HG02840 (cell line): ENCODE measurements around the gene TMSB15B.
"Not testable (repeated sequence)": the region's sequence is repeated elsewhere in the genome, so short reads cannot be mapped to it uniquely, and the experiment has no call there.

Experiments
- ATAC-seq: cut with Tn5 transposase; IDR thresholded peaks from one replicate; pipeline ENCODE4 v1.9.1; 2021; ENCODE audit warnings: mild to moderate bottlenecking, moderate library complexity, moderate number of reproducible peaks; ENCODE audit not compliant: unreplicated experiment, low FRiP score

TMSB15B gene

DNA sequence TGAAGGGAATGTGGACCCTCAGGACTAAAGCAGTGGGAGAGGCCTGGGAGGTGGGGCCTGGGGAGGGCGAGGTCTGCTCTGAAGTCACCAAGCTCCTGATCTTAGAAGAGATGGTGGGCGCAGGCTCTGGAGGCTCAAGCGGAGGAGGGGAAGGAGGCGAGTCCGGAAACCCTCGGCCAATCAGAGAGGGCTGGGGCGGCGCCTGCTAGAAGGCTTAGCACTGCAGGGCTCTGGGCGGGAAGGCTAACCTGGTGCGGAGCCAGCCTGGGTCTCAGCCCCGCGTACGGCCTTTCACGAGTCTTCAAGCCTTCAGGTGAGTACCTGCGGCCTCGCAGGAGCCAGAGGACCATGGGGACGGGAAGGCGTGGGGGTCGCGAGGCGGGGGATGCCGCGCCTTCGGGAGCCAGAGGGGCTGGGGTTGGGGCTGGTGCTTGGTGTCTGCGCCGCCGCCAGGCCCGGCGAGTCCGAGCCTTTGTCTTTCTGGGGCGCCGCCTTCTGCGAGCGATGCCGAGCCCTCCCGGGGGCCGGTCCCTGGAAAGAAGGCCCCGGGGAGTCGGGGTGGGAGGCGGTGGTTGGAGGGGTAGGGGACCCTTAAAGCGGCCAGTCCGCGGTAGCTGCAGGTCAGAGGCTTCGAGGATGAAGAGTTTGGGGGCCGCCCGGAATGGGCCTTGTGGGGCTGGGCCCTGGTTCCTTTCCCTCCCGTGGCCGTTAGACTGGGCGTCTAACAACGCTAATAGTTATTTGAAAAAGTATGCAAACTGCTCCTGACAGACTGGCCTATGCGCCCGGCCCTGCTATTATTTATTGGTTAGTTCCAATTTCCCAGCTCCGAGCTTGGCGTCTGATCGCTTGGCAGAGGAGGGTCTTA, at the start of gene TMSB15B:
Gene TMSB15B (plus strand): TSS at position 217 of the 868 bp plus-strand sequence.
- ATAC-seq, result peak; percentile 89

DNA sequence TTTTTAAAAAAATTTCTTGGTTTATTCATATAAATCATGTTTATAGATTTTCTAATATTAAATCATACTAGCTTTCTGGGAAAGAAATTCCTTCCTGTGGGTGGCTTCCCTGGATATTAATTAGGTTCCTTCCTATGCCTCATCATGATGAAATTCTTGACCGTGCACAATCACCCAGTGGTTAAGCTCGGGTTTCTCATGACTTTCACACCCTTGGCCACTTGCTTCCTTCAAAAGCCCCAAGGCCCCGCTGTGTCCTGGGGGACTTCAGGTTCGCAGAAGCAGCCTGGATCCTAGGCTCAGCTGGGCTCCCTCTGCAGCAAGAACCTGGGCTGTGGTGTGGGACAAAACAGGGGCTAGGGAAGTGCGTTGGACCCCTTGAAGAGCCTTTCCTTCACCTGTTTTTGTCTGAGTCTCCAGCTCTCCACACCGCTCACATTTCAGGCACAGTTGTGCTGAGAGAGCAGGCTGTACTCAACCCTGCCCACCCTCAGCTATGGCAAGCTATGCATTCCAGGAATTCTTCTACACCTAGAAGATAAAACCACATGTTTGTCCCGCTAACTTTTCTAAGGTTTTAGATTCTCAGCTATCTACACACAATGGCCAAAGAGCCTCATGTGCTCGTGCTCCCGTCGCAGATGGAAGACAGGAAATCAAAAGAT, 48.9 kb upstream of the TMSB15B start:
- ATAC-seq, result no peak

DNA sequence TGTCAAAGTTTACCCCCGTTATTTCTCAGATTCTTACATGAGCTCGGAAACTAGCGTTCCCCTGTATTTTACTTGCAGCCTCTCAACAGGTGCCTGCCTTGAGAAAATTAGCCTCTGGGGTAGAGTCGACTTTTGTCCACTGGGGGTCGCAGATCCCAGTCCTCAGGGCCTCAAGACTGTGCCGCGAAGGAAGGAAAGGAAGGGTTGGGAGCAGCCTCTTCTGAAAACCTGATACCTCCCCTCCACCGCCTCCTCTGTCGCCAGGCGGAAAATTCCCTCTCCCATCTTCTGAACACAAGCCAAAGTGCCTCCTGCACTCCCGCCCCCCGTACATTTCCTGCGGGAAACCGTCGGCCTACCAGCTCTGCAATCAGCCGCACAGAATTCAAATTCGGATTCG, 44.4 kb upstream of the TMSB15B start:
- ATAC-seq, result no peak

DNA sequence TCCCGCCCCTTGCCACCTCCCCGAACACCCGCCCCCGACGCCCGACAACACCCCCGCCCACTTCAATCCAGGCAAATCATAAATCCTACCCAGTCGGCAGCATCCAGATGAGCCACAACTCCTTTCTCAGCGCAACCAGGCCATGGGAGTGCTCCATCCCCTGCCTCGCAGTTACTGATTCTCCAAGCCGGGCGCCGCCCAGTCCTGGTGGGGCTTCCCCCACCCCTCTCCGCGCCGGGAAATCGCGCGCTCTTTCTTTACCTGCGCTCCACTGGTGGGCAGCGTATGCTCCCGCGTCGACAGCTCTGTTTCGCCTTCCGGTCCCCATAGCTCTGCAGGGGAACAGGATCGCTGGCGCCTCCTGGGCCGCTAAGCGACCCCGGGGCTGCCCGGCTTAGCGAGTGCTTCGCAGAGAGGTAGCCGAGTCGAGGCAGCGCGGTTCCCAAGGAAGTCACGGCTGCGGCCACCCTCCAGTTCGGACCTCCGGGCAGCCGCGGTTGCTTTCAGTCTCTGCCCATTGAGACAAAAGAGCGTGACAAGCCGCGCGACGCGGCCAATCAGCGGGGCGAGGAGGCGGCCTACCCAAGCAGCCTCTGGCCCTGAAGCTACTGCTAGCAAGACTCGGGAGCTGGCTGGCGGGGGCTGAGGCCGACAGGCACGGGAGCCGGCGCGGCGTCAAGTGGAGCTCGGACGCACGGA, 43.7 kb upstream of the TMSB15B start:
- ATAC-seq, result peak; percentile 68

DNA sequence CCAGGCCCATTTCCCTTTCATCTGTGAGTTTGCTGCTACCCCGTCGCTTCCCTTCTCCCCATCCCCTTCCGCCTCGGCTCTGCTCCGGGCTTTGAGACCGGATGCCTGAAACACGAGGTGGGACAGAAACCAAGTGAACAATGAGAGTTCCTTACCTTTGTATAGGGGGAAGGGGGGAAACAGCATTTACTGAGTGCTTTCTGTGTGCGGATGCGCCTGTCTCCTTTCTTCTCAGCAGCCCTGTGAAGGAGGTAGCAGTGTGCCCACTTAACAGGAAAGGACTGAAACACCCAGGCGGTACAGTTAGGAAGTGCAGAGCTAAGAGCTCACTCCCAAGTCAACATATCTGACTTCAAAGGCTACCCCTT, 43.2 kb upstream of the TMSB15B start:
- ATAC-seq, result peak; percentile 30

DNA sequence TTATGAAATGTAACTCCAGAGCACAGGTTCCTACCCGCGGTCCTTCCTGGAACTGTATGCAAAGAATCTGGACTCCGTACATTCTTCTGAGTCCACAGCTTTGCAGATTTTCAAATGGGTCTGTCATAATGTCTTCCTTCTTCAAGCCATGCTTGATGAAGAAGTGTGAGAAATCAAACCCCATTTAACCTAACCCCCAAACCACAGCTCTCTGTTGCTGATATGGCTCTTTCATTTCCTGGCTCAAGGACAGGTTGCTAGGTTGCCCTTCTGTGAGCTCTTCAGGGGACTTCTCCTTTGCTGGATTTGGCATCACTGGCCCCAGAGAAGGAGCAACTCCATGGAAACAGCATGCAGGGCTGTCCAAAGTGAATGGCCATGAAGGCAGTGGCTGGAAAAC, 41.9 kb upstream of the TMSB15B start:
- peak; percentile 42 for ATAC-seq

DNA sequence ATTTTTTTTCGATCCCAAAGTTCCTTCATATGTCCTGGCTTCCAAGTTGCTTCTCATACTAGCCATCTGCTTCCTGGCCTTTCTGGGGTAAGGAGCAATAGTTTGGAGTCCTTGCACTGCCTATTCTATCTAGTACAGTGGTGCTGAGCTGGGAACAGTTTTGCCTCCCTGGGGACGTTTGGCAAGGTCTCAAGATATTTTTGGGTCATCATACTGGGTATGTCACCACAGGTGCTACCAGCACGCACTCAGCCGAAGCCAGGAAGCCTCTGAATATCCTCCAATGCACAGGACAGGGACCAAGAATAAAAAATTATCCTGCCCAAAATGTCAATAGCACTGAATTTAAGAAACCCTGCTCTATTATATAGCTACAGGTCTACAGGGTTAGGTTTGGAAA, 35.4 kb upstream of the TMSB15B start:
- no peak for ATAC-seq

DNA sequence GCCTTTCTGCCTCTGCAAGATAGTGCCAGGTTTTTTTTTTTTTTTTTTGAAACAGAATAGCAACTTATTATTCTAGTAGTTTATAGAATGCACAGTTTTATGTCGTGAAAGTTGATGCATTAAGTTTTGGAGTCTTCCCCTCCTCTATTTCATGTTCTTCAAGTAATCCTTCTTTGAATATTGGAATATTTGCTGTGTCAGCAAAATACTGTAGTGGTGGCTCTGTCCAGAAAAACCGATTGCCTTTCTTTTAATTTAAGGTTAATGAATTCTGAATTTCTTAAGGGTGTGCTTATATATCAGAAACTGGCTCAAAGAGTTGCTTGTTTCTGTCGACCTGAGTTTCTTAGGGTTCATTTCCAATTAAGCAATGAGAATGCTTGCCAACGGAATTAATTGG, 34.8 kb upstream of the TMSB15B start:
- ATAC-seq, result no peak

DNA sequence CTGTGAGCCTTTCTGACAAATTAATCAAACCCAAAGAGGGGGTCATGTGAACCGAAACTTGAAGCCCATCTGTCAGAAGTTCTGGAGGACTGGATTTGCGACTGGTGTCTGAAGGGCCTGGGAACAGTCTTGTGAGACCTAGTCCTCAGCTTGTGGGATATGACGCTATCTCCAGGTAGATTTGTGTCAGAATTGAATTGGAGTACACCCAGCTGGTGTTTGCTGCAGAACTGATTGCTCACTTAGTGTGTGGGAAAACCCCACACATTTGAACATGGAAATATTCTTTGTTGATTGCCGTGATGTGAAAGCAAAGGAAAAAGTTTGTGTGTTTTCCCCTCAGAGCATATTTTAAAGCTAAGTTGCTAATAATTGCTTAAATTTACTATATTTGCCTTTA, 30.3 kb upstream of the TMSB15B start:
- no peak for ATAC-seq

DNA sequence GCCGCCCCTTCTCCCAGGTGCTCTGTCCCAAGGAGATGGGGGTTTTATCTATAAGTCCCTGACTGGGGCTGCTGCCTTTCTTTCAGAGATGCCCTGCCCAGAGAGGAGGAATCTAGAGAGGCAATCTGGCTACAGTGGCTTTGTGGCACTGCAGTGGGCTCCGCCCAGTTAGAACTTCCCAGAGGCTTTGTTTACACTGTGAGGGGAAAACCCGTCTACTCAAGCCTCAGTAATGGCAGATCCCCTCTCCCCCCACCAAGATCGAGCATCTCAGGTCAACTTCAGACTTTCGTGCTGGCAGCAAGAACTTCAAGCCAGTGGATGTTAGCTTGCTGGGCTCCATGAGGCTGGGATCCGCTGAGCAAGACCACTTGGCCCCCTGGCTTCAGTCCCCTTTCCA, 22.2 kb upstream of the TMSB15B start:
- not testable (repeated sequence) for ATAC-seq

DNA sequence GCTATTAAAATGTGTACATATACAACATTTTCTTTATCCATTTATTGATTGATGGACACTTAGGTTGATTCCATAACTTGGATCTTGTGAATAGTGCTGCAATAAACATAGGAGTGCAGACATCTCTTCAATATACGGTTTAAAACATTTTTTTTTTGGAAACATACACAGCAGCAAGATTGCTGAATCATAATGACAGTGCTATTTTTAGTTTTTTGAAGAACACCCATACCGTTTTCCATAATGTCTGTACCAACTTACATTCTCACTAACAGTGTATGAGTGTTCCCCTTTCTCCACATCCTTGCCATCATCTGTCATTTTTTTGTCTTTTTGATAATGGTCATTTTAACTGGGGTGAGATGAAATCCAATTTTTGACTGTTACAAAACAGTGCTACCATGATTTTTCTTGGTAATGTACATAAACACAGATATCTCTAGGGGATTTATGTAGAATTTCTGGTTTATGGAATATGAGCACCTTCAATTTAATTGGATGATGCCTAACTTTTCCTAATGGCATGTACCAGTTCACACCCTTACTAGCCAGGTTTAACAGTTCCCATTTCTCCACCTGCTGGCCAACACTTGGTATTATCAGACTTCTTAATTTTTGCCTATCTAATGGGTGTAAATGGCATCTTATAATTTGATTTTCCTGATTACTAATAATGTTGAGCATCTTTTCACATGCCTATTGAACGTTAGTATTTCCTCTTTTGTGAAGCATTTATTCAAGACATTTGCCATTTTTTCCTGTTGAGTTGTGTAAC, 21.0 kb upstream of the TMSB15B start:
- no peak for ATAC-seq

DNA sequence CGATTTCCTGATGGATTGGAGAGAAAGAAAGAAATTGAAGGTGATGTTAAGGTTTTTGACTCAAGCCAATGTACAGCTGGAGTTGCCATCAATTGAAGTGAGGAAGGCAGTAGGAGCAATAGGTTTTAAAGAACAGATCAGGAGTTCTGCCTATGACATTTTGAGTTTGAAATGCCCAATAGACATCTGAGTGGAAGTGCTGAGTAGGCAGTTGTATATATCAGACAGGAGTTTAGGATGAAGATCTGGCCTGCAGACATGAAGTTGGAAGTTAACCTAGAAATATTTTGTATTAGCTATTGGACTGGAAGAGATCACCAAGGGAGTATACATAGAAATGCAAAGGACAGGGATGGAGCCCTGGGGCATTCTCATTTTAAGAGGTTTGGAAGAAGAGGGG, 12.9 kb upstream of the TMSB15B start:
- ATAC-seq, result no peak

DNA sequence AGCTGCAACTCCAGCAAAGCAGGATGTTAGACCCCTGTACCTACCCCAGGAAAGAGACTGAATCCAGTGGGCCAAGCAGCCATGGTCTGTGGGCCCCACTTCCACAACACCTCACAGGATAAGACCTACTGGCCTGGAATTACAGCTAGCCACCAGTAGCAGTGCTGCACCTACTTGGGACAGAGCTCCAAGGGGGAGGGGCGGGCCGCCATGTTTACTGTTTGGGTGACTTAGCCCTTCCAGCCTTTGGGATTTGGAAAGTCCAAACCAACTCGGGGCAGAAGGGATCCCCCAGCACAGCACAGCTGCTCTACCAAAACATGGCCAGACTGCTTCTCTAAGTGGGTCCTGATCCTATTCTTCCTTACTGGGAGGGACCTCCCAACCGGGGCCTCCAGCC, 9.1 kb upstream of the TMSB15B start:
- ATAC-seq, result no peak

DNA sequence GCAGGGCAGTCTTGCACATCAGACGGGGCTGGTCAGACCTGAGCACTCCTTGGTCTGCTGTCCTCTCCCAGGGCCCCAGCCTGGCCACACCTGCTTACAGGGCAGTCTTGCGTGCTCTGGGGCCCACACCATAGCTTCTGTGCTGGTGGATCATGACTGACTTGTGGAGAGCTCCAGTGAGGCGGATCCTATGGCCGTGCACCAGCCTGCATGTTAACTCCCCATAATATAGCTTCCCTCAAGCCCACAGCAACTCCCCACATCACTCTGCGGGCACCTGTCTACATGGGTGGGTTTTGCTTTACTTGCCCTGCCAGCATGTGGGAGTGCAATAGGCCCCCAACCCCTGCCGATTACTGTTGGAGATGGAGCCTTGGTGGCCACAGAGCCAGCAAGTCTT, 8.2 kb upstream of the TMSB15B start:
- no peak for ATAC-seq

DNA sequence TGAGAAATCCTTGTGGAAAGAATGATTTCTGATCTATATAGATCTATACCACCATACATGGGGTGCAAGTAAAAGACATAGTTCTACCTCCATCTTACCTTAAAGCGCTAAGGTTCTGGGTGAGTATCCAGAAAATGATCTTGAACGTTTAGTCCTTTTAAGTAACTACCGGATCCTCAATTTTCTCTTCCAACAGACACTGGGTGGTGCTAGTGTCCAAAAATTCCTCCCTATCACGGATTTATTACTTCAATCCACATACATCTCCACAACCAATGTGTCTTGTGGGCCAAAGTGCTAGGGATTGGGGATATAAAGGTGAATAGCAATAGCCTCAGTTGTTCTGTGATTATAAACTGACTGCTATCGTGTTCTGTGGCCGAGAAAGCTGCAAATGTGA, 1.8 kb upstream of the TMSB15B start:
- ATAC-seq, result not testable (repeated sequence)

DNA sequence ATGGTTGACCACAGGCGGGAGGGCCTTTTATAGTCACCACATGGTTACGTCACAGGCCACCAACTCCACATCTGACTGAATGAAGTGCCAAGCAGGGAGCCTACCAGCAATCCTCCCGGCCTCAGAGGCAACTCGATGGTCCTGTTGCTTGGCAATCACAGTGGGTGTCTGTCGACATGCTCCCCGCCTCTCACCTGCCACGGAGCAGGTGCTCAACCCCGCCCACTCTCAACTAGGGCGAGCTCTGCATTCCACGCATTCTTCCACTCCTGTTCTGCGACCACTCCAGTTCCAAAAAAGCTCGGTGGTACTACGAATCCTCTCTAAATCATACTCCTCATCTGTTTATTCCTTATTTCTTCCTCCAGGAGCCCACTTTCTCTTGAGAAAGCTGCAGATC, 21.1 kb downstream of the TMSB15B start:
- ATAC-seq, result not testable (repeated sequence)

DNA sequence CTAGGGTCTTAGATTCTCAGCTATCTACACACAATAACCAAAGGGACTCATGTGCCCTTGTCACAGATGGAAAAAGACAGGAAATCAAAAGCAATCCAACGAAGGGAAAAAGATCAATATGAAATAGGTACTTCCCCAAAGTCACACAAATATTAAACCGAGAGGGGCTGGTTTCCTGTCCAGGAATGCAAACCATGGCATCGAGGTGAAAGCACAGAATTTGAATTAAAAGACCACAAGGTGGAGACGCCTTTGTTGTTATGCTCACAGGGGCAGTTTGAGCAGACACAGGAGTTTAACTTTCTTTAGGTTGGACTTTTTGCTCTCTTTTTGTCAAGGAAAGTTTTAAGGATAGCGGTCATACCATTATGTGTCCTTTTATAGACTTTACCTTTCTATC, 36.8 kb downstream of the TMSB15B start:
- ATAC-seq, result peak; percentile 65

DNA sequence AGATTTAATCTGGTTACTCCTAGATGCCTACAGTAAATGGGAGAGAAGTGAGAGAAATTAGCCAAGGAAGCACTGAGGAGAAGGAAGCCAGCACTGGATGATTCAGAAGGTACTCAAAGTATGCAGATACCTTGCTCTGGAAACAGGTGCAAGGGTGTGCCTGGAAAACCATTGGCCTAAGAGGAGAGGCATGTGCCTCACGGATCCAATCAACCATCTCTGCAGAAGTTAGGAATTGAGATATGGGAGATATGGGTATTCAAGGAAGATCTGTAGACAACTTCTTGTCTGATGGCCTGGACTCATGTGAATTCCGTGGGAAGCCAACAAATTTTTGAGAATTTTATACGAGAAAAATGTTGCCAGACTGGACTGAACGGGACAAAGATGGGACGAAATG, 46.4 kb downstream of the TMSB15B start:
- ATAC-seq, result no peak

DNA sequence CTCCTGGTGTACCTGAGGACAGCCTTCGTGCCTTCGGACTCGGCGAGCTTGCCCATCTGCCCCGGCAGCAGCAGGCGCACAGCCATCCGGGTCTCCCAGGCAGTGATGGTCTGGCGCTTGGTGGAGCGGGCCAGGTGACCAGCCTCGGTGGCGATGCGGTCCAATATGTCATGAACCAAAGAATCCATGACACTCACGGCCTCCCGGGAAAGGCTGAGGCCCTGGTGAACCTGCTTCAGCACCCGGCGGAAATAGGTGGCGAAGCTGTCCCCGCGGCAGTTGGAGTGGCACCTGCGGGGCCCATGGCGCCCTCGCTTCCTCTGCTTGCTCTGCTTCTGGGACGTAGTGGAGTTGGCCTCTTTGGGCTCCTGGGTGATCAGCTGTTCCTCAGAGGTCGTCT, 50.7 kb downstream of the TMSB15B start:
- ATAC-seq, result no peak

DNA sequence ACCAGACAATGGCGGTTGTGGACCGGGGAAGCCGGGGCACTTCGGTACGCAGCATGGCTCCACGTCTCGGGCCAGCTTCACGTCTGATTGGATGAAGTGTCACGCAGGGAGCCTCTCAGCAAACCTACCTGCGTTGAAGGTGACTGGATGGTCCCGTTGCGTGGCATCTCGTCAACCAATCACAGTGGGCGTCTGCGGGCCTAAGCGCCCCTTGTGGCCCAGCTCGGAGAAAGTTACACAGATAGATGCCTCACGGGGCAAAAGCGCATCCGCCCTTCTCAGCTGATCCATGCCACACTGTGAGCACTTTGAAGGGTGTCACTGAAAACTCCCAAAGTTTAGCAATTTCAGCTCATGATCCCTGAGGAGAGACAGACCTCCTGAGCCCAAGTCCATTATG, 51.2 kb downstream of the TMSB15B start, which contains the start of gene H2BW1:
Gene H2BW1 (minus strand): TSS at position 103 of the 400 bp plus-strand sequence. CDS start 132 bp downstream, outside the sequence.
- ATAC-seq, result no peak
